HG03432 (cell line): ENCODE data around the gene RNF32.
A peak's percentile ranks its signal among the peaks of the same experiment; 100 is the strongest.
"Not testable (repeated sequence)": the region's sequence is repeated elsewhere in the genome, so short reads cannot be mapped to it uniquely, and the experiment has no call there.

Experiments used
- ATAC-seq: cut with Tn5 transposase; IDR thresholded peaks from one replicate; pipeline ENCODE4 v1.9.1; 2021; ENCODE audit warnings: mild to moderate bottlenecking, moderate library complexity; ENCODE audit not compliant: unreplicated experiment

The RNF32 gene

DNA sequence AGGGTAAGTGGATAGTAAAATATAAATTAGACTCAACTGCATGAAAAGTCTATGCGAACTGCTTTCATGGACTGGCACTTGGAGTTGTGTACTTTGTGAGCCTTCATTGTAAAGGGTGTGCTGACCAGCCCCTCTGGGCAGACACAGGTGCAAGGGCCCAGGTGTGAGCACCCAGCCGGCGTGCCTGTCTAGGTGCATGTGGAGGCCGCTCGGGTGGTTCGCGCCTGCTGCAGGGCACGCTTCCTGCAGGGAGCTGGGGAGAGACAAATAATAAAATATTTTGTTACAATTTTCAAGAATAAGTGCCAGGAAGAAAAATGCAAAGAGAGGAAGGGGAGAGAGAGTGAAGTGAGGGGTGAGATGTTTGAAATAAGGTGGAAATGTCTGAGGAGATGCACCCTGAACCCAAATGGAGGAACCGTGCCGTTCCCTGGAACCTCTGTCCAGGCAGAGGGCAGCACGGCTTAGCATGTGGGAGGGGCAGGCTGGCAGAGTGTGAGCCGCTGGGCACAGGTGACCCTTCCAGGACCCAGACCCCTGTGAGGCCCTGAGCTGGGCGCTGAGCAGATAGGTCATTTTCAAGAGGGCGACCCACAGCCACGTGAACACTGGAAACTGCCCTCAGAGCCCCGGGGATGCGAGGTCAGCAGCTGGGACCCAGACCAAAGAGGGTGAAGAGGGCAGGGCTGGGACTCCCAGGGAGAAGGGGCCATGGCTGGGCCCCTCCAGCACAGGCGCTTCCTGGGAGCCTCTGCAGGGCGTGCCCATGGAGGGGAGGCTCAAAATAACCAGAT is 28.7 kb downstream of the RNF32 start:
- no peak for ATAC-seq

- ATAC-seq: no peak
These were observed 32.9 kb downstream of the RNF32 start for GRCh38 chr7:156673454-156673853.

DNA sequence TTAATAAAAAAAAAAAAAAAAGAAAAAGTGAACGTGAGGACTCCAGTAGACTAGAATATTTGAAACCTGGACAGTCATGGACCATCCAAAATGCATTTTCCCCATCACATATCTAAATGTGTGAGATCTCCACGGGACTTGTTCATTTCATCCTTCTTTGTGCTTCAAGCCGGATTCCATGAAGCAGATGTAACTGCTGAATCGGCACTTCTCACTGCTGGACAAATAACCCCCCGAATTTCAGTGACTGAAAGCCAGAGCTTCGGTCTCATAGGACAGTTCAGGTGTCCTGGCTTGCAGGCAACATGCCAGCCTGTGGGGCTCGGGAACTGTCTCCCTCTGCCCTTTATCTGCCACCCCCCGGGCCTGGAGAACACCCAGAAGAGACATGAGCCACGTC is 33.3 kb downstream of the RNF32 start:
- ATAC-seq: no peak

- ATAC-seq: no peak
These were observed 35.1 kb downstream of the RNF32 start for GRCh38 chr7:156675721-156676120.

DNA sequence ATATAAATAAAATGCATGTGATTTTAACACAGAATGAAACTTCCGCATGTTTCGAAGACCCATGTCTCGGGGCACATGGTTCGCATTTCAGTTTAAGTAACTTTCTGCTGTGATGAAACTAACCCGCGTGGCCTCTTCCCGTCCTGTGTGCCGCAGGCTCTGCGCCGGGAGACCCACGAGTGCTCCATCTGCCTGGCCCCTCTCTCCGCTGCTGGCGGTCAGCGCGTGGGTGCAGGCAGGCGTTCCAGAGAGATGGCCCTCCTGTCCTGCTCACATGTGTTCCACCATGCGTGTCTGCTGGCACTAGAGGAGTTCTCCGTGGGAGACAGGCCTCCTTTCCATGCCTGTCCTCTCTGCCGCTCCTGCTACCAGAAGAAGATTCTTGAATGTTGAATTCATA is 35.7 kb downstream of the RNF32 start:
- no peak for ATAC-seq

GRCh38 chr7:156677374-156678054 is 36.9 kb downstream of the RNF32 start:
- ATAC-seq: no peak

GRCh38 chr7:156680281-156680680 is 39.7 kb downstream of the RNF32 start:
- no peak for ATAC-seq

- no peak for ATAC-seq
These were observed 42.4 kb downstream of the RNF32 start for GRCh38 chr7:156682928-156683327.

- no peak for ATAC-seq
These were observed 43.7 kb downstream of the RNF32 start for GRCh38 chr7:156684251-156684650.

- ATAC-seq: no peak
These were observed 44.1 kb downstream of the RNF32 start for GRCh38 chr7:156684661-156685060.

DNA sequence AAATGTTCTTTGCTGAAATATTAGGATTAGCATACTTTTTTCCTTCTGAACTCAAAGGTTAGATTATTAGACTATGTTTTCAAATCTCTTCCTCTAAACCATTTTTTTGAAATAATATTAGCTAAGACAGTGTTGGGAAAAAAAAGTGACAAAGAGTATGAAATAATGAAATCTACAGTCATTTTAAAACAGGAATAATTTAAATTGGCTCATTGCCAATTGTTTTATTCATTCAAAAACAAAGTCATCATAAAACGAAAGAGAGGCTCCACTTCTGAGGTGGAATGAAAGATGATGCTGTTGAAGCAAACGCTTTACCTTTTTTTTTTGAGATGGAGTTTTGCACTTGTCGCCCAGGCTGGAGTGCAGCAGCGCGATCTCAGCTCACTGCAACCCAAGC is 51.2 kb downstream of the RNF32 start:
- ATAC-seq: no peak

- no peak for ATAC-seq
These were observed 52.3 kb downstream of the RNF32 start for GRCh38 chr7:156692849-156693248.

DNA sequence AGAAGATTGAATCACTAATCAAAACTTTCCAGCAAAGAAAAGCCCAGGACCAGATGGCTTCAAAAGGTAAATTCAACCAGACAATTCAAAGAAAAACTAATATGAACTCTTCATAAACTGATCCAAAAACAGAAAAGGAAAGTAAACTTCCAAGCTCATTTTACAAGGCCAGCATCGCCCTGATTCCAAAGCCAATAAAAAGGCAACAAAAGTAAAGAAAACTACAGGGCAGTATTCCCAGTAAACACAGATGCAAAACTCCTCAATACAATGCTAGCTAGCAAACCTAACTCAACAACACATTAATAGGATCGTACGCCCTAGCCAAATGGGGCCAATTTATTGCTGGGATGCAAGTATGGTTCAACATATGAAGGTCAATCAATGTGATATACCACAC is 53.1 kb downstream of the RNF32 start:
- no peak for ATAC-seq

GRCh38 chr7:156697283-156697682 is 56.7 kb downstream of the RNF32 start:
- not testable (repeated sequence) for ATAC-seq

DNA sequence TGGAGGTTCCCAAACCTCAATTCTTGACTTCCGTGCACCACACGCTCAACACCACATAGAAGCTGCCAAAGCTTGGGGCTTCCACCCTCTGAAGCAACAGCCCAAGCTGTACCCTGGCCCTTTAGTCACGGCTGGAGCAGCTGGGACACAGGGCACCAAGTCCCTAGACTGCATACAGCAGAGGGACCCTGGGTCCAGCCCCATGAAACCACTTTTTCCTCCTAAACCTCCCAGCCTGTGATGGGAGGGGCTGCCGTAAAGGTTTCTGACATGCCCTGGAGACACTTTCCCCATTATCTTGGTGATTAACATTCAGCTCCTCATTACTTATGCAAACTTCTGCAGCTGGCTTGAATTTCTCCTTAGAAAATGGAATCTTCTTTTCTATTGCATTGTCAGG is 57.9 kb downstream of the RNF32 start:
- not testable (repeated sequence) for ATAC-seq

GRCh38 chr7:156701787-156702186 is 61.2 kb downstream of the RNF32 start:
- ATAC-seq: not testable (repeated sequence)

DNA sequence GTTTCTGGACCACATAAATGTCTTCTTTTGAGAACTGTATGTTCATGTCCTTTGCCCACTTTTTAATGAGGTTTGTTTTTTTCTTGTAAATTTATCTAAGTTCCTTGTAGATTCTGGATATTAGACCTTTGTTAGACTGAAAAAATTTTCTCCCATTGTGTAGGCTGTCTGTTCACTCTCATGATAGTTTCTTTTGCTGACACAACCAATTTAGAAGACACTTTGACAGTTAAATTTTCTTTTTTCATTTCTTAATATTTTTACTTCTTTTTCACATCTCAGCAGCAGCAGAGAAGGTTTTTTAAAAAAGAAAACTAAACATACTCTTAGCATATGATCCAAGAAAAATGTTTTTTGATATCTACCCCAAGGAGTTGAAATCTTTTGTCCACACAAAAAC is 61.8 kb downstream of the RNF32 start:
- ATAC-seq: no peak

DNA sequence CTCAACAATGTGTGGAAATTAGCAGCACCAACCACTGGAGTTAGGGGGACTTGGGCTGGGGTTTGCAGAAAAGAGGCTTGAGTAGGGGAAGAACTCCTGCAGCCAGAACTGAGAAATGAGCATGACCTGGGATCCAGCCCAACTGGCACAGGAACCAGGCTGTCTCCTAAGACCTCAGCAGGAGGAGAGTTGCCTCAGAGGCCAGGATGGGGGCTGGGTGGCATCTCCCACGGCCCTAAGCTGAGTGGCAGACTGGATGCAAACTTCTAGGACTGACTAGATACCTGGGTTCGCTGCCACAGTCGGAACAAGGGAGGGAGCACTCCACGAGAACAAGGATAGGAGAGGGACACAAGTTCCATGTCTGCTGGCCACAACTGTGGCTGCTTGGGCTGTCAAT is 62.6 kb downstream of the RNF32 start:
- ATAC-seq: no peak

GRCh38 chr7:156703773-156704482 is 63.4 kb downstream of the RNF32 start:
- ATAC-seq: peak; percentile 85

DNA sequence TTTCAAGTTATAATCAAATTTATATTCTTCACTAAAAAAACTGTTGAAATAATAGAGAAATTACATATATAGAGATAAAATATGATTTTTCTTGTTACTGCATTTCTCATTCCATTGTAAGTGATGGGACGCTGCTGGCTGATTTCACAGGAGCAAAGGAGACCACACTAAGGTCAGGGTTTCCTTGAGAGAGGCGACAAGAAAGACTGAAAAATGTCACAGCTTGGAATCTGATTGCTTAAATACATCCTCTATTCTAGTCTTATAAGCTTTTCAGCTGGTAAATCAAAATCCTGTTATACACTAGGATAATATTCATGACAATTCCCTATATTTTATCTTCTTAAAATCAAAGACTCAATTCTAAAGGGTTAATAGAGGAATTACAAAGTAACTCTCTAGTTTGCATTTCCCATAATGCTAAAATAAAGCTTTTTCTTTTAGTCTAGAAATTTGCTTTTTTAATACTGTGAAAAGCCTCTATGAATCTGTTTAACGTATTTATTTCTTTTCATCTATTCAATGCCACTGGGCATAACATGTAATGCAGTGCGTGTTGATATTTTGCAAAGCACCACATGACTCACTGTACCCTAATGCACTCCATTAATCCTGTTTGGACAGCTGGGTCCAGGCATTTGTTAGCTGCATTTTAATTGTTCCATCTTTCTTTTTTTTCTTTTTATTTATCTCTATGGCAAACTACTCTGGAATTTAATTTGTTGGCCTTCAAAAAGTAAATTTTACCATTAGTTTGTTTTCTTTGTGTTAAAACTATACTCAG is 81.7 kb downstream of the RNF32 start:
- no peak for ATAC-seq

- ATAC-seq: no peak
These were observed 84.5 kb downstream of the RNF32 start for GRCh38 chr7:156725073-156725472.
